ENCODE measurements around the gene PCIF1. TPM values are rescaled to one million over a fixed set of nuclear protein-coding genes. Genes with fewer than 3 reads are reported as not detected.

The PCIF1 gene
- total and polyA plus RNA-seq, 4 donors: 9.2 to 12.4 (median 11.5) TPM

- TF ChIP-seq MAX (IDR thresholded peaks at IDR 0.05) (no peak), RAD21 (IDR thresholded peaks at IDR 0.05) (no peak), EGR1 (IDR thresholded peaks at IDR 0.05; ENCODE audit: low read depth in 2 of 2) (no peak), CTCF (IDR thresholded peaks at IDR 0.05; ENCODE audit: low read depth, low read length, missing input control) (no peak), SP1 (IDR thresholded peaks at IDR 0.05) (no peak), YY1 (IDR thresholded peaks at IDR 0.05) (no peak), NR2F2 (IDR thresholded peaks at IDR 0.05) (no peak), JUND (IDR thresholded peaks at IDR 0.05) (no peak), HNF4A (conservative IDR thresholded peaks at IDR 0.05) (no peak), FOXA2 (IDR thresholded peaks at IDR 0.05) (no peak), HNF4G (IDR thresholded peaks at IDR 0.05) (no peak), RXRA (IDR thresholded peaks at IDR 0.05) (no peak), TAF1 (conservative IDR thresholded peaks at IDR 0.05) (no peak), ATF3 (IDR thresholded peaks at IDR 0.05) (no peak), REST (IDR thresholded peaks at IDR 0.05) (no peak), FOXA1 (IDR thresholded peaks at IDR 0.05) (no peak), GABPA (IDR thresholded peaks at IDR 0.05 in 1 of 2, conservative IDR thresholded peaks at IDR 0.05 in 1 of 2) (no peak), ZBTB33 (IDR thresholded peaks at IDR 0.05) (no peak)
- 84% methylated on average over 11 of the region's 11 CpGs for WGBS
These were observed 41.2 kb downstream of the PCIF1 start for GRCh38 chr20:45975686-45976085.

More at GRCh38 chr20:45975686-45976085, 41.2 kb downstream of the PCIF1 start:
- H3K27me3 ChIP-seq (ENCODE audit: control insufficient read depth in 4 of 4, insufficient read depth in 4 of 4, low read length in 3 of 4): no peaks in the 10 kb centered on the region
- H3K4me1 ChIP-seq (ENCODE audit: control insufficient read depth in 4 of 4, insufficient read depth in 4 of 4, low read length in 3 of 4): peaks cover 0 to 9% (median 4%) of the 10 kb centered on the region in 4 donors
- no peak overlapping the region for H3K4me3 ChIP-seq (ENCODE audit: low read depth in 1 of 3, low read length in 3 of 3)
- no peak overlapping the region for H3K27ac ChIP-seq (ENCODE audit: low read depth in 1 of 2, low read length in 2 of 2)
- DNase-seq (ENCODE audit: low spot score): no peak
- H3K9me3 ChIP-seq (ENCODE audit: control insufficient read depth in 4 of 4, low read length in 3 of 4): no peaks in the 10 kb centered on the region
- H3K9ac ChIP-seq (ENCODE audit: low read depth in 1 of 2, low read length in 2 of 2): no peak overlapping the region
- no peaks in the 10 kb centered on the region for H3K36me3 ChIP-seq (ENCODE audit: control insufficient read depth in 4 of 4, insufficient read depth in 3 of 4, low read depth in 1 of 4, low read length in 3 of 4)
